ES-I3 (cell line): ENCODE measurements around the gene IFITM10.

Experiments used
- H3K36me3 ChIP-seq: 2 replicates; pipeline ENCODE4 v1.6.1; 2013; ENCODE audit warnings: mild to moderate bottlenecking, low read length, control low read depth, moderate library complexity; ENCODE audit not compliant: insufficient read depth
- H3K4me1 ChIP-seq: 2 replicates; pipeline ENCODE4 v1.6.1; 2013; ENCODE audit warnings: mild to moderate bottlenecking, control low read depth, low read length; ENCODE audit not compliant: insufficient read depth
- H3K9ac ChIP-seq: 2 replicates; pipeline ENCODE4 v1.6.1; 2013; ENCODE audit warnings: low read depth, mild to moderate bottlenecking, low read length, moderate library complexity
- H3K9me3 ChIP-seq: 2 replicates; pipeline ENCODE4 v1.6.1; 2013; ENCODE audit warnings: mild to moderate bottlenecking, low read length, moderate library complexity; ENCODE audit not compliant: control insufficient read depth, insufficient read depth

Gene IFITM10

DNA sequence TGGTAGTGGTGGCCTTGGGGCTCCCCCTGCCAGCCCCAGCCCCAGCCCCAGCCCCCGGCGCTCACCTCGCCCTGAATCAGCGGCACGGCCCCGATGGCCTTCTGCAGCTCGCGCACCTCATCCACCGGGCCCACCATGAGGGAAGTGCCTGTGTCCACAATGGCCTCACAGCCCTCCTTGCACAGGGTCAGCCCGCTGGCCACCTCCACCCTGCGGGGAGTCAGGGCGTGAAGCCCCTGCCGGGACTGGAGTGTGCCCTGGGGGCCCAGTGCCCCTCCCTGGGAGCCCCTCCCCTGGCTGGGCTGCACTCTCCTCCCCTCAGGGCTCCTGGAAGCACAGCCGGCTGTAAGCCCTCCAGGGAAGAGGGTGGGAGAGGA, 3.5 kb upstream of the IFITM10 start:
- H3K36me3 ChIP-seq = no peaks in the 10 kb centered on the region; the same call in 1 of the 2 replicates
- no peaks in the 10 kb centered on the region; the same call in 1 of the 2 replicates for H3K4me1 ChIP-seq

GRCh38 chr11:1753229-1753928, 3.0 kb upstream of the IFITM10 start:
- Histone ChIP-seq H3K9me3 (no peaks in the 10 kb centered on the region), H3K9ac (no peak overlapping the region), H3K36me3 (no peaks in the 10 kb centered on the region; the same call in 1 of the 2 replicates), H3K4me1 (no peaks in the 10 kb centered on the region; the same call in 1 of the 2 replicates)

More for the DNA sequence above, 3.5 kb upstream of the IFITM10 start:
- Histone ChIP-seq H3K9me3 (no peaks in the 10 kb centered on the region), H3K9ac (no peak overlapping the region)

GRCh38 chr11:1752907-1753228, 2.5 kb upstream of the IFITM10 start:
- no peak overlapping the region for H3K9ac ChIP-seq
- H3K9me3 ChIP-seq = no peaks in the 10 kb centered on the region
- no peaks in the 10 kb centered on the region; the same call in 1 of the 2 replicates for H3K36me3 ChIP-seq
- no peaks in the 10 kb centered on the region; the same call in 1 of the 2 replicates for H3K4me1 ChIP-seq

DNA sequence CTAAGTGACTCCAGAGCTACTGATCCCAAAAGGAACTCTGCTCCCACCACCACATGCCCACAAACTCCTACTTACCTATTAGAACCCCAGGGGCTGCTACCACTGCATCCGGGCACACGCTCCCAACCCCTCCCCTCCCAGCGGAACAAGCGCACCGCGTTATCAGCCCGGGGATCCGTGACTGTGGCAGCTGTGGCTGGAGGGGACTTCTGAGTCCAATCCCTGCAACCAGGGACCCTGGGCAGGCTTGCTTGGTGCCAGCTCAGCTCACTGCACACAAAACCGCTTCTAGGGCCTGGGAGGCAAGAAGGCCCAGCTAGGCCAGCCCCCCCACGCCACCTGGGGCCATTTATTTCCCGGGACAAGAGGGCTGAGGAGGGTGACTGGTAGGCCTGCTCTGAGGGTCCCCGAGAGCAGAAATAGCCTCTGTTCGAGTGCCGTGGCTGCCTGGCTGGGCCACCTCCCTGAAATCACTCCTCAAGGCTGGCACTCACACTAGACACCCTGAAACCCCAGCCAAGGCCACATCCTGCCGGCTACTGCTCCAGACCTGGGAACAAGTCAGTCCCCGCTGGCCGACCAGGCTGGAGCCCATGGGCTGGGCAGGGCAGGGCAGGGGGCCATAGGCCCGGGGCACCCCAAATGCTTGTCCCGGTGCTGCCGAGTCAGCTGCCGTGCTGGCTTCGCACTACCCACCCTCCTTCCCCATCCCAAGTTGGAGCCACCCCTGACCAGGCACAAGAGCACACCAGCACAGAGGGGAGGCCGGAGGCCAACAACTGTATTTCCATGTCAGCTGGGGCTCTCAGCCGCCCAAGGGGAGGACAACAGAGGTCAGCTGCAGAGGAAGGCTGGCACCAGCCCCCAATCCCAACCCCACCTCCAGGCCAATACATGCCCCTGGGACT, 1.9 kb upstream of the IFITM10 start:
- Histone ChIP-seq H3K9ac (no peak overlapping the region), H3K4me1 (no peaks in the 10 kb centered on the region; the same call in 1 of the 2 replicates), H3K9me3 (no peaks in the 10 kb centered on the region), H3K36me3 (no peaks in the 10 kb centered on the region; the same call in 1 of the 2 replicates)

- no peaks in the 10 kb centered on the region; the same call in 1 of the 2 replicates for H3K36me3 ChIP-seq
- H3K9ac ChIP-seq = no peak overlapping the region
- no peaks in the 10 kb centered on the region for H3K9me3 ChIP-seq
- no peaks in the 10 kb centered on the region; the same call in 1 of the 2 replicates for H3K4me1 ChIP-seq
These were observed 1.1 kb upstream of the IFITM10 start for GRCh38 chr11:1751531-1751921.

- H3K9me3 ChIP-seq = no peaks in the 10 kb centered on the region
- no peak overlapping the region for H3K9ac ChIP-seq
- no peaks in the 10 kb centered on the region; the same call in 1 of the 2 replicates for H3K4me1 ChIP-seq
- no peaks in the 10 kb centered on the region; the same call in 1 of the 2 replicates for H3K36me3 ChIP-seq
These were observed 590 bp upstream of the IFITM10 start for GRCh38 chr11:1750840-1751530.

- H3K9me3 ChIP-seq = no peaks in the 10 kb centered on the region
- H3K36me3 ChIP-seq = no peaks in the 10 kb centered on the region
- H3K9ac ChIP-seq = peak overlapping the region; percentile 42; the same call in 1 of the 2 replicates
- no peaks in the 10 kb centered on the region; the same call in 1 of the 2 replicates for H3K4me1 ChIP-seq
These were observed 722 bp downstream of the IFITM10 start for GRCh38 chr11:1749395-1750351.

DNA sequence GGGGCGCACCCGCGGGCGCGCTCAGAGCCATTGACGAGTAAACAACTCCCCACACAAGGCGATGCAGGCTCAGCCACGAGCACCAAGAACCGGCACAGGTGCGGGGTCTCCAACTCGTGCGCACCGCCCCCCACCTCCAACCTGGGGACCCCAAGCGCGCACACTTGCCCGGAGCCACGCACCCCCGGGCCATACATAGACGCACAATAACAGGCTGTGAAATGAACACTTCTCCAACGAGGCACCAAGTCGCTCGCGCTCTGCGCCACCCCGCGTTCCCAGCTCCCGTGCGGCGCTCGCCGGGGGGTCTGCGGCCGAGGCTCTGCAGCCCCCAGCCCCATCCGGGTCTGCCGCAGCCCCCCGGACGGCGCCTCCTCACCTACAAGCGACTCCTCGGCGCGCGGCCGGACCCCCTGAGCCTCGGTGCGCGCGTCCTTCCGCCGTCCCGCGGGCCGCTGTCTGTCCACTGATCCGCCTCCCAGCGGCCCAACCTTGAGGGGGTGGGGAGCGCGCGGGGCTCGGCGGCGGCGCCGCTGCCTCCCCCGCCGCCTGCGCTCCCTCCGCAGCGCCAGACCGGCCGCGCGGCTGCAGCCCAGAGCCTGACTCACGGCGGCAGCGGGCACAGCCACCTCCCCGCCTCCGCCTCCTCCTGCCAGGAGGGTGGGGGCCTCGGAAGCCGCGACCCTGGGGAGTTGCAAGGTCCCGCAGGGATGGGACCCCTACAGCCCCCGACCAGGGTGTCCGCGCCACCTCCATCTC, 1.6 kb downstream of the IFITM10 start:
- H3K36me3 ChIP-seq = no peaks in the 10 kb centered on the region
- no peaks in the 10 kb centered on the region for H3K9me3 ChIP-seq
- no peaks in the 10 kb centered on the region; the same call in 1 of the 2 replicates for H3K4me1 ChIP-seq
- peak overlapping the region; percentile 42; the same call in 1 of the 2 replicates for H3K9ac ChIP-seq

DNA sequence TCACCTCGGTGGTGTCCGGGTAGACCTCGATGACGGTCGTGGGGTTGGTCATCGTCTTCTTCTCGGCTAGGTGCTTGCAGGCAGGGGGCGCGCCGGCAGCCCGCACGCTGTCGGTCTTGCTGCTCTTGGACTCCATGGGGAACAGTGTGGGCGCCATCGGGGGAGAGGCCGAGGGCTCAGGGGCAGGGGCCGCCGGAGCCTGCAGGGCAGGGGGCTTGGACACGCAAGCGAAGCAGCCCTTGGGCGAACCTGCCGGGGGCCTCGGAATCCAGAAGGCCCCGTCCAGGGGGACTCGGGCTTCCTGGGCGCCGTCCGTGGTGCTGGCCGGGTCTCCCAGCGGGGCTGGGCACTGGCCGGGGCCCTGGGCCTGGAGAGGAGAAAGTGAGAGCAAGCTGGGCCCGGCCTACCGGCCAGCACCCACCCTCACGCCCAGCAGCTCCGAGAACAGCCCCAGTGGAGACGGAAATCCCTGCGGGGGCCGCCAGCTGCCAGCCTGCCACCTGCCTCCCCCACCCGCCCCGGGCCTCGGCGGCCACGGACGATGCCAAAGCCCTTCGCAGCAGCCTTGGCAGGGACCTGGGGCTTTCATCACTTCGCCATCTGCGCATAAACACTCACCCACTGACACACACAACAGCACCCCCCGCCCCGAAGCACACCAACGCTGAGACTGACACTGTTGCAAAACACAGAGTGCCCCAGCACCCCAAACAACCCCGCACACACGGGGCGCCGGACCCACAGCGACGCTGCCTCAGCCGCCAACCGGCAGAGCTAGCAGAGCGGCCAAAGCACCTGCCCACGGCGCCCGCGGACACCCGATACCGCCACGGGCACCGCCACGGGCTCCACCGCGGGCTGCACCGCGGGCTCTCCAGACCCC, 2.4 kb downstream of the IFITM10 start:
- Histone ChIP-seq H3K4me1 (no peaks in the 10 kb centered on the region; the same call in 1 of the 2 replicates), H3K9ac (peak overlapping the region; percentile 42; the same call in 1 of the 2 replicates), H3K9me3 (no peaks in the 10 kb centered on the region), H3K36me3 (no peaks in the 10 kb centered on the region)

DNA sequence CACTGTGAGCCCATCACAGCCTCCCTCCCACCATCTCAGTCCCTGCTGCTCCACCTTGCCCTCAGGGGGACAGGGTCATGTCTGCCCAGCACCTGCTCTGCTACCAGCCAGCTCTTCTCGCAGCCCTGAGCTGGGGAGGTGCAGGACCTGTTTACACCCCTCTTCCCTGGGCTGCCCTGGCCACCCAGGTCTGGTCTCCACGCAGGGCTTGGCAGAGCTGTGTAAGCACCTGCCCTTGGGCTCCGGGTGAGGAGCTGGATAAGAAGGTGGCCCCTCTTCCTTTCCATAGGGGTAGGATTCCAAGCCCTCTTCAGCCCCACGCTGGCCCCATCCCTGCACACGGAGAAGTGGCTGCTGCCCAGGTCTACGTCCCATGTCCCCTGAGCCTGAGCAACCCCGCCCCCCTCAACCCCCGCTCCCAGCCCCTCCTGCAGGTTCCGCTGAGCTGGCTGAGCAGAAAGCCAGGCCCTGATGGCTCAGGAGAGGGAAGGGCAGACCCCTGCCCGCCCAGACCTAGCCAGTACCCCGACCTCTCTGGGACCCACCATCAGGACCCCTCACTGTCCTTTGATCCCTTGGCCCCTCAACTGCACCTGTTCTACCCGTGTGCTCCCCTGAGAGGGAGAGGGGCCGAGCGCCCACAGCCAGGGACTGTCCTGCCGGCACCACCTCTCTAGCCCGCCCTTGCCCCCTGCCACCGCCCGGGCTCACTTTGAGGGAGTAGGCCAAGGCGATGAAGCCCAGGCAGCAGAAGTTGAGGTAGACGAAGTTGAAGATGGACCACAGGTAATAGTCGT, 3.2 kb downstream of the IFITM10 start:
- Histone ChIP-seq H3K9me3 (no peaks in the 10 kb centered on the region), H3K9ac (no peak overlapping the region), H3K36me3 (no peaks in the 10 kb centered on the region), H3K4me1 (no peaks in the 10 kb centered on the region; the same call in 1 of the 2 replicates)

GRCh38 chr11:1746511-1746931, 3.9 kb downstream of the IFITM10 start:
- Histone ChIP-seq H3K4me1 (no peaks in the 10 kb centered on the region; the same call in 1 of the 2 replicates), H3K9me3 (no peaks in the 10 kb centered on the region), H3K36me3 (no peaks in the 10 kb centered on the region), H3K9ac (no peak overlapping the region)
